DOHH2 (cell line): ENCODE measurements around the gene FIGNL1.

Experiments used
- EZH2phosphoT487 ChIP-seq: fragments of 200-600 bp; sonication (generic); IDR thresholded peaks from 2 replicates; pipeline ENCODE4 v1.6.1; 2017; ENCODE audit warnings: borderline replicate concordance, mild to moderate bottlenecking, antibody characterized with exemption, low read length, moderate library complexity, mixed read lengths
- TF ChIP-seq, protein P1 (sequence below): fragments of 200-600 bp; sonication (generic); IDR thresholded peaks from one replicate; pipeline ENCODE4 v1.5.1; 2014; ENCODE audit warnings: antibody characterized with exemption, mild to moderate bottlenecking, low read depth, low read length; ENCODE audit not compliant: poor library complexity, severe bottlenecking

DNA sequence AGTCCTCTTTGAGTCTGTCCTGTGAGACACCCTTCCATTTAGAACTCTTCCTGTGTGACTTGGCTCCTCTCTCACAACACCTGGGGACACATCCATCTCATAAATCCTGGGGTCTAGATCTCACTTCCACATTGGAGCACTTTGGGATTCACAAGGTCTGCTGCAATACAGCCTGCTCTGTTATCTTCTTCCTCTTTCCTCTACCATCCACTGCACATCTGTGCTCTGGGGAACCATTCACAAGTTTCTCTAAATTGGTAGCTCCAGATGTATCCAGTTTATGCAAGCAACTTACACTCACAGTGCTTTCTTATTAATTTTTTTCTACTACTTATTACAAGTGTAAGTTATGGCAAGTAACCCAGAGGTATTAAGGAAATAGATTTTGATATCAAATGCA, 5.5 kb upstream of the FIGNL1 start:
- TF ChIP-seq, protein P1, sequence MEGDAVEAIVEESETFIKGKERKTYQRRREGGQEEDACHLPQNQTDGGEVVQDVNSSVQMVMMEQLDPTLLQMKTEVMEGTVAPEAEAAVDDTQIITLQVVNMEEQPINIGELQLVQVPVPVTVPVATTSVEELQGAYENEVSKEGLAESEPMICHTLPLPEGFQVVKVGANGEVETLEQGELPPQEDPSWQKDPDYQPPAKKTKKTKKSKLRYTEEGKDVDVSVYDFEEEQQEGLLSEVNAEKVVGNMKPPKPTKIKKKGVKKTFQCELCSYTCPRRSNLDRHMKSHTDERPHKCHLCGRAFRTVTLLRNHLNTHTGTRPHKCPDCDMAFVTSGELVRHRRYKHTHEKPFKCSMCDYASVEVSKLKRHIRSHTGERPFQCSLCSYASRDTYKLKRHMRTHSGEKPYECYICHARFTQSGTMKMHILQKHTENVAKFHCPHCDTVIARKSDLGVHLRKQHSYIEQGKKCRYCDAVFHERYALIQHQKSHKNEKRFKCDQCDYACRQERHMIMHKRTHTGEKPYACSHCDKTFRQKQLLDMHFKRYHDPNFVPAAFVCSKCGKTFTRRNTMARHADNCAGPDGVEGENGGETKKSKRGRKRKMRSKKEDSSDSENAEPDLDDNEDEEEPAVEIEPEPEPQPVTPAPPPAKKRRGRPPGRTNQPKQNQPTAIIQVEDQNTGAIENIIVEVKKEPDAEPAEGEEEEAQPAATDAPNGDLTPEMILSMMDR: no peak
- TF ChIP-seq EZH2phosphoT487: no peak
